ENCODE measurements around the gene MLPH. TPM values are rescaled to one million over a fixed set of nuclear protein-coding genes. Genes with fewer than 3 reads are reported as not detected.
"Not testable (repeated sequence)": the region's sequence is repeated elsewhere in the genome, so short reads cannot be mapped to it uniquely, and the experiment has no call there.

Gene MLPH
- total RNA-seq, 1 experiment from 2014 or later = 7.7 TPM

GRCh38 chr2:237458519-237458918, 28.5 kb upstream of the MLPH start:
- no peak for DNase-seq (ENCODE audit: low spot score)

GRCh38 chr2:237459226-237459625, 27.8 kb upstream of the MLPH start:
- no peak for DNase-seq (ENCODE audit: low spot score)

- DNase-seq (ENCODE audit: low spot score) = peak; percentile 77
These were observed 27.3 kb upstream of the MLPH start for GRCh38 chr2:237459741-237460174.

GRCh38 chr2:237464757-237465391, 22.2 kb upstream of the MLPH start:
- no peak for DNase-seq (ENCODE audit: low spot score)

- DNase-seq (ENCODE audit: low spot score) = peak; percentile 78
These were observed 21.4 kb upstream of the MLPH start for GRCh38 chr2:237465515-237466148.

GRCh38 chr2:237466211-237466610, 20.8 kb upstream of the MLPH start:
- no peak for DNase-seq (ENCODE audit: low spot score)

- DNase-seq (ENCODE audit: low spot score) = no peak
These were observed 19.4 kb upstream of the MLPH start for GRCh38 chr2:237467447-237468179.

GRCh38 chr2:237469410-237469809, 17.6 kb upstream of the MLPH start:
- DNase-seq (ENCODE audit: low spot score) = not testable (repeated sequence)

GRCh38 chr2:237469849-237470248, 17.2 kb upstream of the MLPH start:
- DNase-seq (ENCODE audit: low spot score) = no peak

GRCh38 chr2:237470914-237471313, 16.1 kb upstream of the MLPH start:
- DNase-seq (ENCODE audit: low spot score) = no peak

GRCh38 chr2:237471438-237472186, 15.4 kb upstream of the MLPH start:
- DNase-seq (ENCODE audit: low spot score) = peak; percentile 47

- DNase-seq (ENCODE audit: low spot score) = no peak
These were observed 14.8 kb upstream of the MLPH start for GRCh38 chr2:237472187-237472712.

GRCh38 chr2:237472909-237473877, 13.9 kb upstream of the MLPH start:
- no peak for DNase-seq (ENCODE audit: low spot score)

GRCh38 chr2:237473878-237474441, 13.1 kb upstream of the MLPH start:
- peak; percentile 90 for DNase-seq (ENCODE audit: low spot score)

GRCh38 chr2:237474442-237474911, 12.6 kb upstream of the MLPH start:
- no peak for DNase-seq (ENCODE audit: low spot score)

- peak; percentile 70 for DNase-seq (ENCODE audit: low spot score)
These were observed 11.9 kb upstream of the MLPH start for GRCh38 chr2:237474931-237475703.

- DNase-seq (ENCODE audit: low spot score) = peak; percentile 29
These were observed 11.3 kb upstream of the MLPH start for GRCh38 chr2:237475704-237476141.

GRCh38 chr2:237478095-237478494, 9.0 kb upstream of the MLPH start:
- no peak for DNase-seq (ENCODE audit: low spot score)

GRCh38 chr2:237478979-237479378, 8.1 kb upstream of the MLPH start:
- no peak for DNase-seq (ENCODE audit: low spot score)
